Right renal cortex interstitium (tissue), 3 donors: ENCODE measurements around the gene SORT1. TPM values are rescaled to one million over a fixed set of nuclear protein-coding genes. Genes with fewer than 3 reads are reported as not detected.
"Not testable (repeated sequence)": the region's sequence is repeated elsewhere in the genome, so short reads cannot be mapped to it uniquely, and the experiment has no call there.

ENCODE experiments used
- DNase-seq, 3 donors: peaks; one replicate each; pipeline ENCODE4 v3.0.0-alpha.2; 2013; ENCODE audit warnings: low read depth in 3 of 3, low spot score in 2 of 3
- polyA plus RNA-seq, 3 donors: library from polyadenylated mRNA; unstranded; fragments of 120-200 nt; gene quantifications; one replicate each; pipeline ENCODE4 v1.2.1, GENCODE V29; 2013; ENCODE audit not compliant: insufficient read length in 3 of 3

SORT1 gene
- polyA plus RNA-seq, 3 donors: 58.4 to 64.9 (median 60.2) TPM

- DNase-seq: no peak
Observed at GRCh38 chr1:109398343-109399225, 866 bp upstream of the SORT1 start.

DNA sequence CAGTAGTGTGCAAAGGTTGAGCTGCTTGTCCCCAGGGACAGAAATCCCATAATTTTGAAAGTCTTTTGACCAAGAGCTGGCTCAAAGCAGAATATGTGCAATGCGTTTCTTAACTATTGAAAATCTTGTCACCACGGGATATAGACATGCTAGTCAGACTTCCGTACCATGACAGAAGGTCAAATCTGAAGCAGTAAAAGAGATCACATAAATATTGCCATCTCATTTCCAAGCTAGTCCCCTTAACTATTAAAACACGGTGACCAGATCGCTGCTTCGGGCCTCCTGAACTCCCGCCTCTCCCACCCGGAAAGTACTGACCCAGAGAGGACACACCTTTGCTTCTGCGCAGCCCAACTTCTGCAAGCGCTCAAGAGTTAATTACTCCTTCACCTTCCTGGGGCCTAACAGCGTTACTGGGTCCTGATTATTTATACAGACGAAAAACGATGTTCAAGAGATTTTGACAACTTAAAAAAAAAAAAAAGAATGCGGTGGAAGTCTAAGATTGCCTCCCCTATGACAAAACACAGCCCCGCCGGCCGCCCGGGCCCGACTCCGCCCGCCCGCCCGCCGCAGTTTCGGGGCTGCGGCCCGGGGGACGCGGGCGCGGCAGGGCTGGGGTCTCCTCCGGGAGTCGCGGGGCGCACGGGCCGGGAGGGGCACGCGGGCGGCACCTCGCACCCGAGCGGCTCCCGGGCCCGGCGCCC is 692 bp downstream of the SORT1 start:
- DNase-seq: no peak

- DNase-seq: no peak
Observed at GRCh38 chr1:109396513-109396839, 1.2 kb downstream of the SORT1 start.

- DNase-seq: no peak
Observed at GRCh38 chr1:109395602-109396512, 1.9 kb downstream of the SORT1 start.

- DNase-seq: not testable (repeated sequence)
Observed at GRCh38 chr1:109395282-109395599, 2.5 kb downstream of the SORT1 start.

- DNase-seq: no peak
Observed at GRCh38 chr1:109394591-109395281, 3.0 kb downstream of the SORT1 start.

DNA sequence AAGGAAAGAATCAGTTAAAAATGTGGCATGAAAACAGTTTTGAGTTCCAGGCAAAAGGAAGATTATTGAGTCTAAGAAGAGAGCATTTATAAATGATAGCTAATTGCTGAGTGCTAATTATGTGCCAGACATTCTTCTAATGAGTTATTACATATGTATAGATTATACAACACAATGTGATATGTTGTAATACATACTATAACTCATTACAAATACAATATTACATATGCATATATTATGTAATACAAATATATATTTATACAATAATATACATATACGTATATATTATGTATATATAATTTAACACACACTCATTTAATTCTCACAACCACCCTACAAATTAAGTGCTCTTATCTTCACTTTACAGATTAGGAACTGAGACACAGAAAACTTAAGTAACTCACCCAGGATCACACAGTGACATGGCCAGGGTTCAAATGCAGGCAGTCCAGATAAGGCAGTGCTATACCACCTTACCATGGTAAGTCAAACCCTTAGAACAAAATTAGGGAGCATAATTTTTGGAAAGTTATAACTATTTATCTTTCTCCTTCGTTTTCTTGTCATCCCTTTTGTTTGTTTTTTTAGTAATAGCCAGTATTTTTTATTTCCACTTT is 4.0 kb downstream of the SORT1 start:
- no peak for DNase-seq

GRCh38 chr1:109392788-109393616 is 4.7 kb downstream of the SORT1 start:
- DNase-seq: no peak

- DNase-seq: no peak
Observed at GRCh38 chr1:109392037-109392787, 5.5 kb downstream of the SORT1 start.

DNA sequence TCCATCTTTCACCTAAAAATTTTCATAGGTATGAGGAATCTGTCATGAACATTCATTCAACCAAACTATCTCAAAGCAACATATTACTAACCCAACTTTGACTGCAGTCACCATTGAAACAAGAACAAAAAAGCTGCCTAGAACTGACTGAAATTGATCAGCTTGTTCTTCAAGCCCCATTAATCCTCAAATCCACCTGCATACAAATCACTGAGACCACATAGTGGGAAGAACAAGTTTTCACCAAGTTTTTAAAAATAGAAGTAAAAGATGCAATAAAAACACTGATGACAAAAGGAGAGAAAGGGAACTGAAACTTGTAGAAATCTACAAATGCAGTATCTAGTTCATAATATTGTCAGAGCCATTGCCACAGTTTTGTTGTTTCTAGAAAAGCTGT is 6.1 kb downstream of the SORT1 start:
- no peak for DNase-seq

DNA sequence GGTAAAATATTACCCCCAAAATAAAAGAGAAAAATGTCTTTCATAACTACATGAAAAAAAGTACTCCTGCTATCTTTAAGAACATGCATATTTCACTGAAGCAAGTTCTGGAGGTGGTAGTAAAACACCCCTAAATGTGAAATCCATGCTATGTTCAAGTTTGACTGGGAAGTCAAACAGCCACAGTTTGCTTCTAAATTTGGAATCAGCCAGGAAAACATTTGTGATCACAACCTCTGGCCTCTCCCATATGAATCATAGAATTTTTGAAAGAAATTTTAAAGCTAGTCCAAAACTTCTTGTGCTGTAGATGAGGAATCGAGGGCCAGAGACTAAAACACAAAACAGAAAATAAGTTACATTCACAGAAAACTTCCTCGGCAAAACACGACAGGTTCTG is 6.6 kb downstream of the SORT1 start:
- no peak for DNase-seq

DNA sequence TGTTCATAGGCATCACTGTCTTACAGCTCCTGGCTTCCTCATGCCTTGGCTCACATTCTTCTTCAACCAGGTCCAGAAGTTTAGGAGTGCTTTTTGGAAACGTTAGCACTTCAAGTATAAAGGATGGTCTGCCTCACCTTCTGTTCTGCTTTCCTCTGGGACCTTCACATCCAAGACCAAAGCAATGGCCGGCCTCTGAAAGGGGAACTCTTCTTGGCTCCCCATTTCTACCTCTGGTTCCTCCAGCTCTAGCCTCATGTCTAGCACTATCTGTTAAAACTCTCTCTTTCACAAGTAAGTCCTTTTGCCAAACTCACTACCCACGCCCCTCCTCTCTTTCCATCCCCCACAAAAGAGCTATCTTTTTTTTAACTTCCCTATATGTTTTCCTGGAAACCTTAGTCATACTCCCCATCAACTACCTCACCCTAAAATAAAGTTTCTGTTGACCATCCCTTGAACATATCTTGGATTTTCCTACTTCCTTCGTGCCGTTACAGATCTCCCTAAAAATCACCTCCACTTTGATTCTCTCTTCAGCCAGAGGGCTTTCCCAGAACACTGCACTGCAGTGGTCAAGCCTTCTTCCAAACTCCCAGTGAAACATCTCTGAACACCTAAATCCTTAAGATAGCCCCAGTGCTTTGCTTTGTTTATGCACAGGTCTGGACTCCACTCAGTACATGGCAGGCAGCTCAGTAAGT is 7.9 kb downstream of the SORT1 start:
- DNase-seq: no peak

GRCh38 chr1:109388884-109389637 is 8.7 kb downstream of the SORT1 start:
- DNase-seq: no peak

GRCh38 chr1:109388208-109388711 is 9.5 kb downstream of the SORT1 start:
- DNase-seq: no peak

DNA sequence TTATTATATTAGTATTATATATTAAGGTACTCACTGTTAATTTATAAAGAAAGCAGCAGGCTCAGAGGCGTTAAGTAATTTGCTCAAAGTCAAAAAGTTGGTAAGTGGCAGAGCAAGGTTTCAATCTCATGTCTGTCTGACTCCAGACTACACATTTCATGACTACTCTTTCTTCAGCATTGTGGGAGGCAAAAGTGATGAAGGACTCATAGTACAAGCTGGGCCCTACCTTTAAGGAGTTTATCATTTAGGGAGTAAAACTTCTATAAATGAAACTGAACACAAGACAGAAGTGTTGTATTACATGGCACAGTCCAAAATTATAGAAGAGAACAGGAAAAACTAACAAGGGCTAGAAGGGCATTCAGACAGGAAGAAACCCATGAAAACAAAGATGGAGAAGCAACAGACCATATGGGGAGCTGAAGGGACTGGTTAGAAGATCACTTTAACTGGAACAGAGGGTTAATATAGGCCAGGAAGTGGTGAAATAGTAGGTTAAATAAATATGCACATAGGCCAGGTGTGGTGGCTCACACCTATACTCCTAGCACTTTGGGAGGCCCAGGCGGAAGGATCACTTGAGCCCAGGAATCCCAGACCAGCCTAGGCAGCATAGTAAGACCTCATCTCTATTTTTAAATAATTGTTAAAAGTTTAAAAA is 11.5 kb downstream of the SORT1 start:
- no peak for DNase-seq

DNA sequence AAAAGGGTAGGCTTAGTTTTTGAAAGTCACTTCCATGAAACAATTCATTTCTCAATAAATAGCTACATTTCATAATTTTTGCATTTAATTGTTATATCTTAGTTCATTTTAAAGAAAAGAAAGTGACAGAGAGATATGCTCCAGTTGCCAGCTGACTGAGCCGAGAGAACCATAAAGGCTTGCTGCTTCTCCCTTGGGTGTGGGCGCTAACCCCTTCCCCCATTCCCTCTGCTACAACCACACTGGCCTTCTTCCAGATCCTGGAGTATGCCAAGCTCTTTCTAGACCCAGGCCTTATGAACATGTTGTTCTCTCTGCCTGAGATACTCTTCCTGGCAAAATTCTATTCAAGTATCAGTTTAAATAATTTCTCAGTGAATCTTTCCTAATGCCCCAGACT is 12.3 kb downstream of the SORT1 start:
- DNase-seq: no peak

DNA sequence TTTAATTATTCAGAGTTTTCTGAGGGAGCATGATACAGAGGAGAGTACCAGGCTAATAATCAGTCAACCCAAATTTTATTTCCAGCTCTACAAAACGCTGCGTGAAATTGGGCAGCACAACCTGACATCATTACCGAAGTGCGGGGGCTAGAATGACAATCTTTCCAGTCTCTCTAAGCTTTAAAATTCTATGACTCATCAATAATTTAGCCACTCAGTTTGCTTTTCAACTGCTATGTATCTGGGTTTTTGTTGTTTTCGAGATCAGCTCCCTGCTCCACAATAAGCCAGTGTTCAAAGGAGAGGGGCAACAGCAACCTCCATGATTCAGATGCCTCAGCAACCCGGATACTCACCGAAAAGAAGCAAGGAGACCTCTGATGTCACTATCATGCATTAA is 13.9 kb downstream of the SORT1 start:
- no peak for DNase-seq
